Natural killer cell treated with Interleukin-12 subunit alpha and Interleukin-12 subunit beta and Interleukin-15 and Interleukin-18, amount 100 ng/mL, for 72 hours (primary cell): ENCODE measurements around the gene PTPRE. TPM values are rescaled to one million over a fixed set of nuclear protein-coding genes. Genes with fewer than 3 reads are reported as not detected.
A peak's percentile ranks its signal among the peaks of the same experiment; 100 is the strongest.

ENCODE experiments used
- ATAC-seq, 2 donors: fragments of 150-1000 bp; cut with Tn5 transposase in 1 of 2; sonication (Bioruptor Pico), chemical (Tn5 transposase) in 1 of 2; 2 replicates each; pipeline ENCODE4 v1.10.0; 2021
- DNase-seq: peaks from one replicate; pipeline ENCODE4 v3.0.0; 2022; ENCODE audit warnings: low spot score
- H3K27ac Mint-ChIP-seq, 2 donors: 1 replicate in 1 of 2; 2 replicates in 1 of 2; pipeline ENCODE4 v1.8.0; 2022; ENCODE audit warnings: mixed read lengths in 2 of 2, mild to moderate bottlenecking in 1 of 2, moderate library complexity in 1 of 2
- H3K27me3 Mint-ChIP-seq, 2 donors: 1 replicate in 1 of 2; 2 replicates in 1 of 2; pipeline ENCODE4 v1.8.0; 2022; ENCODE audit warnings: mixed read lengths in 2 of 2
- H3K36me3 Mint-ChIP-seq: one replicate; pipeline ENCODE4 v1.8.0; 2022; ENCODE audit warnings: mixed read lengths
- H3K4me1 Mint-ChIP-seq, 2 donors: 1 replicate in 1 of 2; 2 replicates in 1 of 2; pipeline ENCODE4 v1.8.0; 2022; ENCODE audit warnings: low read depth in 2 of 2, mixed read lengths in 2 of 2, mild to moderate bottlenecking in 1 of 2
- H3K4me3 Mint-ChIP-seq: one replicate; pipeline ENCODE4 v1.8.0; 2022; ENCODE audit warnings: mixed read lengths
- H3K9me3 Mint-ChIP-seq: 2 replicates; pipeline ENCODE4 v1.8.0; 2022; ENCODE audit warnings: mixed read lengths
- total RNA-seq, 2 donors: library from RNA; stranded (reverse); gene quantifications; one replicate each; pipeline ENCODE4 v1.2.3, GENCODE V29; 2022

PTPRE gene
- total RNA-seq, 2 donors from 2014 or later, result 65.1 to 147 TPM

- Mint-ChIP-seq H3K27me3 (no peaks in the 10 kb centered on the region), H3K9me3 (peaks cover 7% of the 10 kb centered on the region), H3K36me3 (peaks cover 21% of the 10 kb centered on the region), H3K4me3 (no peak overlapping the region), H3K4me1 (peaks cover 55 to 58% of the 10 kb centered on the region in 2 donors), H3K27ac (no peak overlapping the region)
- DNase-seq, result peak; percentile 32
- no peak for ATAC-seq
Observed at GRCh38 chr10:128068398-128069285, 161.7 kb downstream of the PTPRE start.

GRCh38 chr10:128069351-128070051 is 162.6 kb downstream of the PTPRE start:
- peaks cover 7% of the 10 kb centered on the region for H3K9me3 Mint-ChIP-seq
- DNase-seq, result peak; percentile 85
- no peaks in the 10 kb centered on the region for H3K27me3 Mint-ChIP-seq
- no peak overlapping the region for H3K4me3 Mint-ChIP-seq
- peaks cover 28% of the 10 kb centered on the region for H3K36me3 Mint-ChIP-seq
- peak in 1 of 2 donors; percentile 29 for ATAC-seq
- peak overlapping the region in 1 of 2 donors; percentile 58 for H3K27ac Mint-ChIP-seq
- H3K4me1 Mint-ChIP-seq, result peaks cover 54 to 58% of the 10 kb centered on the region in 2 donors

- H3K4me3 Mint-ChIP-seq, result no peak overlapping the region
- peaks cover 7% of the 10 kb centered on the region for H3K9me3 Mint-ChIP-seq
- peak overlapping the region in 1 of 2 donors; percentile 58 for H3K27ac Mint-ChIP-seq
- no peak for DNase-seq
- H3K4me1 Mint-ChIP-seq, result peaks cover 47 to 58% of the 10 kb centered on the region in 2 donors
- H3K36me3 Mint-ChIP-seq, result peaks cover 32% of the 10 kb centered on the region
- ATAC-seq, result no peak
- no peaks in the 10 kb centered on the region for H3K27me3 Mint-ChIP-seq
Observed at GRCh38 chr10:128070161-128070560, 163.3 kb downstream of the PTPRE start.

GRCh38 chr10:128070721-128071416 is 164.0 kb downstream of the PTPRE start:
- Mint-ChIP-seq H3K9me3 (peaks cover 7% of the 10 kb centered on the region), H3K4me3 (no peak overlapping the region), H3K36me3 (peaks cover 39% of the 10 kb centered on the region), H3K27ac (no peak overlapping the region), H3K27me3 (no peaks in the 10 kb centered on the region), H3K4me1 (peaks cover 40 to 54% of the 10 kb centered on the region in 2 donors)
- ATAC-seq (no peak), DNase-seq (no peak)

GRCh38 chr10:128071417-128071782 is 164.5 kb downstream of the PTPRE start:
- H3K4me3 Mint-ChIP-seq, result no peak overlapping the region
- peaks cover 38% of the 10 kb centered on the region for H3K36me3 Mint-ChIP-seq
- no peak for DNase-seq
- no peaks in the 10 kb centered on the region for H3K27me3 Mint-ChIP-seq
- H3K4me1 Mint-ChIP-seq, result peaks cover 35 to 48% of the 10 kb centered on the region in 2 donors
- peaks cover 7% of the 10 kb centered on the region for H3K9me3 Mint-ChIP-seq
- no peak for ATAC-seq
- no peak overlapping the region for H3K27ac Mint-ChIP-seq

- Mint-ChIP-seq H3K4me3 (no peak overlapping the region), H3K36me3 (peaks cover 32% of the 10 kb centered on the region), H3K9me3 (peaks cover 3% of the 10 kb centered on the region), H3K27me3 (no peaks in the 10 kb centered on the region), H3K4me1 (peaks cover 29 to 42% of the 10 kb centered on the region in 2 donors), H3K27ac (peak overlapping the region in 1 of 2 donors; percentile 82)
- ATAC-seq (no peak), DNase-seq (no peak)
Observed at GRCh38 chr10:128072046-128072445, 165.1 kb downstream of the PTPRE start.

GRCh38 chr10:128072941-128073645 is 166.2 kb downstream of the PTPRE start:
- no peak for DNase-seq
- H3K9me3 Mint-ChIP-seq, result no peaks in the 10 kb centered on the region
- H3K4me1 Mint-ChIP-seq, result peaks cover 22 to 36% of the 10 kb centered on the region in 2 donors
- H3K27me3 Mint-ChIP-seq, result no peaks in the 10 kb centered on the region
- peak overlapping the region; percentile 42 to 82 for H3K27ac Mint-ChIP-seq
- H3K36me3 Mint-ChIP-seq, result peaks cover 26% of the 10 kb centered on the region
- H3K4me3 Mint-ChIP-seq, result no peak overlapping the region
- no peak for ATAC-seq

GRCh38 chr10:128073890-128074289 is 167.0 kb downstream of the PTPRE start:
- no peaks in the 10 kb centered on the region for H3K27me3 Mint-ChIP-seq
- H3K4me1 Mint-ChIP-seq, result peaks cover 22 to 36% of the 10 kb centered on the region in 2 donors
- DNase-seq, result no peak
- no peak for ATAC-seq
- H3K36me3 Mint-ChIP-seq, result peaks cover 26% of the 10 kb centered on the region
- peak overlapping the region; percentile 42 to 82 for H3K27ac Mint-ChIP-seq
- H3K4me3 Mint-ChIP-seq, result no peak overlapping the region
- H3K9me3 Mint-ChIP-seq, result no peaks in the 10 kb centered on the region

GRCh38 chr10:128074589-128074988 is 167.7 kb downstream of the PTPRE start:
- peaks cover 31% of the 10 kb centered on the region for H3K36me3 Mint-ChIP-seq

GRCh38 chr10:128077155-128077875 is 170.4 kb downstream of the PTPRE start:
- Mint-ChIP-seq H3K9me3 (no peaks in the 10 kb centered on the region), H3K4me3 (no peak overlapping the region), H3K27ac (peak overlapping the region in 1 of 2 donors; percentile 37), H3K4me1 (peaks cover 16 to 33% of the 10 kb centered on the region in 2 donors), H3K27me3 (no peaks in the 10 kb centered on the region), H3K36me3 (peaks cover 44% of the 10 kb centered on the region)
- DNase-seq (no peak), ATAC-seq (no peak)

More at GRCh38 chr10:128074589-128074988, 167.7 kb downstream of the PTPRE start:
- Mint-ChIP-seq H3K27me3 (no peaks in the 10 kb centered on the region), H3K27ac (peak overlapping the region in 1 of 2 donors; percentile 82), H3K9me3 (no peaks in the 10 kb centered on the region), H3K4me1 (peaks cover 22 to 36% of the 10 kb centered on the region in 2 donors), H3K4me3 (no peak overlapping the region)
- DNase-seq, result no peak
- ATAC-seq, result no peak

- Mint-ChIP-seq H3K4me3 (no peak overlapping the region), H3K9me3 (no peaks in the 10 kb centered on the region), H3K36me3 (peaks cover 42% of the 10 kb centered on the region), H3K27ac (no peak overlapping the region), H3K4me1 (peaks cover 9 to 25% of the 10 kb centered on the region in 2 donors), H3K27me3 (no peaks in the 10 kb centered on the region)
- peak; percentile 65 for ATAC-seq
- DNase-seq, result no peak
Observed at GRCh38 chr10:128078136-128078969, 171.4 kb downstream of the PTPRE start.

GRCh38 chr10:128080231-128080630 is 173.3 kb downstream of the PTPRE start:
- Mint-ChIP-seq H3K27me3 (no peaks in the 10 kb centered on the region), H3K9me3 (no peaks in the 10 kb centered on the region), H3K4me3 (no peak overlapping the region), H3K36me3 (peaks cover 27% of the 10 kb centered on the region), H3K4me1 (peaks cover 0 to 9% of the 10 kb centered on the region in 2 donors), H3K27ac (no peak overlapping the region)
- no peak for DNase-seq
- no peak for ATAC-seq
